ENCODE results near the gene FGF18. TPM values are rescaled to one million over a fixed set of nuclear protein-coding genes. Genes with fewer than 3 reads are reported as not detected.

The FGF18 gene
- total and polyA plus RNA-seq, 2 of the 4 experiments (the other 2 are of a cell fraction): 0.15 TPM; not detected in 1

DNA sequence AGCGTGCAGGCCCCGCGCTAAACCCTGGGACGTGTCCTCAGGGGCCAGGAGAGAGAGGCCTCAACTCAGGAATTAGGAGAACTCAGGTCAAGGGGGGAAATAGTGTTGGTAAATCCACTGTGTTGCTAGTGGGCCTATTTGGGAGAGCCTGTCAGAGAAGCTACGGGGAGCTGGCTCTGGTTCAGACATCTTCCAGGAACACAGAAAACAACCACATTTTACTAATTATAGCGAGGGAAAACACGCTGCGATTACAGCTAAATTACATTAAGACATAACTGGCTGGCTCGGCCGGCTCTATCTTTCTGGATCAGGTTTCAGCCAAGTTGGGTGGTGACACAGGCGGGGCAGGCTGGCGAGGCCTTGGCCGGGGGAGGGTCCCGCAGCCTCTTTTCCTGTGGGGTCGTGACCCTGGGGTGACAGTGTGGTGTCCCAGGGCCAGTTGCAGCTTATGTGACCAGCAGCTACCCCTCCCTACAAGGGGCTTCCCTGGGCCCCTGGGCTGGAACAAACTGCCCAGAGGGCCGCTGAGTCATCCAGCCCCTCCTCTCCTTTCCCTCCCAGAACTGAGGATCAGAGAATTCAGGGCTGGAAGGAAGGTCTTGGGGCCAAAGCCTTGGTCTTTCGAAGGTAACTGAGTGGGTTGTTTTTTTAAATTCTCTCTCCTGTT lies 75.1 kb downstream of the FGF18 start:
- DNase-seq (peak; percentile 59), ATAC-seq (ENCODE audit: low read depth) (peak; percentile 89)
- no peak overlapping the region for H3K4me3 ChIP-seq (ENCODE audit: insufficient read depth, low read depth, low read length)
- H2BK120ac ChIP-seq (ENCODE audit: low read depth, low read length): peak overlapping the region; percentile 84
- H3K4me1 ChIP-seq (ENCODE audit: control insufficient read depth, insufficient read depth, low read length): peaks cover 14% of the 10 kb centered on the region
- intact Hi-C loops (cut with micrococcal nuclease): loop anchor here (5.0 kb wide), 1 partner anchor 103 kb away; no protein-coding TSS in a partner anchor
- no peaks in the 10 kb centered on the region for H4K20me1 ChIP-seq (ENCODE audit: insufficient read depth, low read length)
- peak overlapping the region; percentile 42; the same call in 1 of the 3 replicates for H2BK15ac ChIP-seq (ENCODE audit: low read depth, low read length)
- peak overlapping the region; percentile 58 for H3K4me2 ChIP-seq (ENCODE audit: low read depth, low read length)
- POLR2A ChIA-PET (ENCODE audit: unreplicated experiment): no interaction called here
- peak overlapping the region; percentile 37 for H2BK5ac ChIP-seq (ENCODE audit: low read depth, low read length, poor library complexity, severe bottlenecking)
- H3K18ac ChIP-seq (ENCODE audit: low read depth, low read length): peak overlapping the region; percentile 80
- CTCF ChIA-PET: interaction anchor here (0.9 to 1.0 kb wide), 3 partner anchors 10 to 135 kb away, joined by 3 to 6 read pairs (median 4); no protein-coding TSS in a partner anchor
- no peaks in the 10 kb centered on the region for H3K79me1 ChIP-seq (ENCODE audit: low read depth in 1 of 2, low read length in 2 of 2)
- H4K91ac ChIP-seq (ENCODE audit: insufficient read depth, low read depth, low read length): peak overlapping the region; percentile 48; the same call in 1 of the 2 replicates
- peak overlapping the region; percentile 38 for H2AK9ac ChIP-seq (replicated peaks; ENCODE audit: low read depth, low read length, poor library complexity)
- H3K56ac ChIP-seq (ENCODE audit: extremely low read depth, insufficient read depth, low read length): 0 out of 2 replicates have a peak overlapping the region, but pooled peaks have one; percentile 10
- H2BK20ac ChIP-seq (ENCODE audit: low read depth, low read length): peak overlapping the region; percentile 69
- no peaks in the 10 kb centered on the region for H3K36me3 ChIP-seq (ENCODE audit: control insufficient read depth, insufficient read depth, low read length)
- BruUV-seq (replicated peaks): no TSS peak
- peak overlapping the region; percentile 80; the same call in 1 of the 2 replicates for H3K27ac ChIP-seq (ENCODE audit: insufficient read depth, low read length)
- peak overlapping the region; percentile 87 for H2AFZ ChIP-seq (replicated peaks; ENCODE audit: low read length, poor library complexity)
- dilution Hi-C loops (cut with HindIII; ENCODE audit: low sequenced_read_pairs, unreplicated experiment): no loop called here
- in situ Hi-C loops (cut with MboI; ENCODE audit: low sequenced_read_pairs): no loop called here
- 0% methylated on average over 4 of the region's 17 CpGs; no CpG with 5 or more reads in 1 of the 2 experiments for WGBS, 2 experiments (ENCODE audit: extremely low coverage in 2 of 2, insufficient read length in 1 of 2)
- no peak overlapping the region for H3K9ac ChIP-seq (ENCODE audit: low read depth, low read length)
- peak overlapping the region; percentile 72; the same call in 1 of the 2 replicates for H2AK5ac ChIP-seq (ENCODE audit: low read depth, low read length)
- peak overlapping the region; percentile 77 for H3K4ac ChIP-seq (ENCODE audit: low read depth, low read length)
- peaks cover 13% of the 10 kb centered on the region for H3K9me1 ChIP-seq (ENCODE audit: insufficient read depth, low read length)
- H3K23ac ChIP-seq (ENCODE audit: low read depth, low read length): peak overlapping the region; percentile 45
- H4K5ac ChIP-seq (ENCODE audit: low read depth, low read length): peak overlapping the region; percentile 53
- peak overlapping the region; percentile 76 for H3K14ac ChIP-seq (replicated peaks; ENCODE audit: low read depth, low read length)
- H3K9me3 ChIP-seq (ENCODE audit: control insufficient read depth, insufficient read depth, low read length): no peaks in the 10 kb centered on the region
- TF ChIP-seq SMC3 (IDR thresholded peaks at IDR 0.05; ENCODE audit: low read depth, low read length) (no peak), POLR2A (IDR thresholded peaks at IDR 0.05; ENCODE audit: low read depth, low read length) (no peak), FOS (IDR thresholded peaks at IDR 0.05; ENCODE audit: low read depth, low read length) (peak; percentile 67; the same call in 1 of the 2 replicates), RFX5 (IDR thresholded peaks at IDR 0.05; ENCODE audit: low read depth, low read length) (no peak), CEBPB (IDR thresholded peaks at IDR 0.05; ENCODE audit: low read depth, low read length) (no peak), NFE2L2 (IDR thresholded peaks at IDR 0.05; ENCODE audit: low read depth, low read length) (peak; percentile 35; the same call in 1 of the 2 replicates), RAD21 (IDR thresholded peaks at IDR 0.05; ENCODE audit: low read length) (no peak), MXI1 (IDR thresholded peaks at IDR 0.05; ENCODE audit: borderline replicate concordance, low read depth, low read length) (no peak), MAFK (IDR thresholded peaks at IDR 0.05; ENCODE audit: low read depth, low read length) (no peak), MAZ (IDR thresholded peaks at IDR 0.05; ENCODE audit: borderline replicate concordance, low read depth, low read length) (peak; percentile 70; the same call in 1 of the 2 replicates), BHLHE40 (IDR thresholded peaks at IDR 0.05; ENCODE audit: low read depth, low read length) (no peak)
- TF ChIP-seq, protein P1, sequence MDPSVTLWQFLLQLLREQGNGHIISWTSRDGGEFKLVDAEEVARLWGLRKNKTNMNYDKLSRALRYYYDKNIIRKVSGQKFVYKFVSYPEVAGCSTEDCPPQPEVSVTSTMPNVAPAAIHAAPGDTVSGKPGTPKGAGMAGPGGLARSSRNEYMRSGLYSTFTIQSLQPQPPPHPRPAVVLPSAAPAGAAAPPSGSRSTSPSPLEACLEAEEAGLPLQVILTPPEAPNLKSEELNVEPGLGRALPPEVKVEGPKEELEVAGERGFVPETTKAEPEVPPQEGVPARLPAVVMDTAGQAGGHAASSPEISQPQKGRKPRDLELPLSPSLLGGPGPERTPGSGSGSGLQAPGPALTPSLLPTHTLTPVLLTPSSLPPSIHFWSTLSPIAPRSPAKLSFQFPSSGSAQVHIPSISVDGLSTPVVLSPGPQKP (IDR thresholded peaks at IDR 0.05; ENCODE audit: borderline replicate concordance, low read depth, low read length): no peak
- TF ChIP-seq, protein P2, sequence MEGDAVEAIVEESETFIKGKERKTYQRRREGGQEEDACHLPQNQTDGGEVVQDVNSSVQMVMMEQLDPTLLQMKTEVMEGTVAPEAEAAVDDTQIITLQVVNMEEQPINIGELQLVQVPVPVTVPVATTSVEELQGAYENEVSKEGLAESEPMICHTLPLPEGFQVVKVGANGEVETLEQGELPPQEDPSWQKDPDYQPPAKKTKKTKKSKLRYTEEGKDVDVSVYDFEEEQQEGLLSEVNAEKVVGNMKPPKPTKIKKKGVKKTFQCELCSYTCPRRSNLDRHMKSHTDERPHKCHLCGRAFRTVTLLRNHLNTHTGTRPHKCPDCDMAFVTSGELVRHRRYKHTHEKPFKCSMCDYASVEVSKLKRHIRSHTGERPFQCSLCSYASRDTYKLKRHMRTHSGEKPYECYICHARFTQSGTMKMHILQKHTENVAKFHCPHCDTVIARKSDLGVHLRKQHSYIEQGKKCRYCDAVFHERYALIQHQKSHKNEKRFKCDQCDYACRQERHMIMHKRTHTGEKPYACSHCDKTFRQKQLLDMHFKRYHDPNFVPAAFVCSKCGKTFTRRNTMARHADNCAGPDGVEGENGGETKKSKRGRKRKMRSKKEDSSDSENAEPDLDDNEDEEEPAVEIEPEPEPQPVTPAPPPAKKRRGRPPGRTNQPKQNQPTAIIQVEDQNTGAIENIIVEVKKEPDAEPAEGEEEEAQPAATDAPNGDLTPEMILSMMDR (conservative IDR thresholded peaks at IDR 0.05; ENCODE audit: low read depth, low read length): no peak
- TF ChIP-seq, protein P3, sequence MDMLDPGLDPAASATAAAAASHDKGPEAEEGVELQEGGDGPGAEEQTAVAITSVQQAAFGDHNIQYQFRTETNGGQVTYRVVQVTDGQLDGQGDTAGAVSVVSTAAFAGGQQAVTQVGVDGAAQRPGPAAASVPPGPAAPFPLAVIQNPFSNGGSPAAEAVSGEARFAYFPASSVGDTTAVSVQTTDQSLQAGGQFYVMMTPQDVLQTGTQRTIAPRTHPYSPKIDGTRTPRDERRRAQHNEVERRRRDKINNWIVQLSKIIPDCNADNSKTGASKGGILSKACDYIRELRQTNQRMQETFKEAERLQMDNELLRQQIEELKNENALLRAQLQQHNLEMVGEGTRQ (IDR thresholded peaks at IDR 0.05; ENCODE audit: low read depth, low read length): no peak
- peak overlapping the region; percentile 13 to 81; a peak in 2 of 4 replicates for H4K8ac ChIP-seq (ENCODE audit: low read depth in 2 of 2, low read length in 2 of 2)
- peaks cover 4% of the 10 kb centered on the region for H3K27me3 ChIP-seq (ENCODE audit: control insufficient read depth, insufficient read depth, low read length)
